ENCODE data around the gene PIK3C2G. TPM values are rescaled to one million over a fixed set of nuclear protein-coding genes. Genes with fewer than 3 reads are reported as not detected.

Gene PIK3C2G
- polyA plus RNA-seq, 2 of the 4 experiments (the other 2 are of a cell fraction), result 0.01 TPM; not detected in 1

DNA sequence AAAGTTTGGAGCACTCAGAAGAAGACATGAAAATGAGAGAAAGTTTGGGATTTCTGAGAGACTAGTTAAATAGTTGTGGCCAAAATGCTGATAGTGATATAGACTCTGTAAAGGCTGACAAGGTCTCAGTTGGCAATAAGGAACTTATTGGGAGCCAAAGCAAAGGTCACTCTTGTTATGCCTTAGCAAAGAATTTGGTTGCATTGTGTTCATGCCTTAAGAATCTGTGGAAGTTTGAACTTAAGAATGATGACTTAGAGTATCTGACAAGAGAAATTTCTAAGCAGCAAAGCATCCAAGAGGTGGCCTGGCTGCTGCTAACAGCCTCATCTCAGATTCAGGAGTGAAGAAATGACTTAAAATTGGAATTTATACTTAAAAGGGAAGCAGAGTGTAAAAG, 113.8 kb downstream of the PIK3C2G start:
- FAIRE-seq (no peak), DNase-seq (ENCODE audit: low read depth in 1 of 2, low spot score in 1 of 2) (no peak), ATAC-seq (no peak)
- ChIA-PET CTCF (no interaction called here), POLR2A (no interaction called here)
- Histone ChIP-seq H3K27ac (no peak overlapping the region), H3K4me3 (no peak overlapping the region), H3K4me1 (no peaks in the 10 kb centered on the region), H3K4me2 (no peak overlapping the region), H3K9me3 (0 out of 3 replicates have a peak, but pooled peaks cover 5% of the 10 kb centered on the region)
- TF ChIP-seq RNF2 (IDR thresholded peaks at IDR 0.05; ENCODE audit: borderline replicate concordance, low read depth) (no peak), BCL3 (IDR thresholded peaks at IDR 0.05) (no peak), MAFK (IDR thresholded peaks at IDR 0.05; ENCODE audit: partially characterized antibody) (no peak), GATA3 (IDR thresholded peaks at IDR 0.05; ENCODE audit: borderline replicate concordance) (no peak), HEYL (CRISPR knock-in tag; IDR thresholded peaks at IDR 0.05) (no peak), FOSB (CRISPR knock-in tag; IDR thresholded peaks at IDR 0.05) (no peak), POLR2A (IDR thresholded peaks at IDR 0.05; ENCODE audit: low read length) (no peak), RAD21 (conservative IDR thresholded peaks at IDR 0.05 in 1 of 2, IDR thresholded peaks at IDR 0.05 in 1 of 2) (no peak), FOXS1 (CRISPR knock-in tag; IDR thresholded peaks at IDR 0.05) (no peak), CEBPB (IDR thresholded peaks at IDR 0.05) (no peak), RFX5 (IDR thresholded peaks at IDR 0.05) (no peak), RARB (CRISPR knock-in tag; IDR thresholded peaks at IDR 0.05) (no peak)
- TF ChIP-seq, protein P1, sequence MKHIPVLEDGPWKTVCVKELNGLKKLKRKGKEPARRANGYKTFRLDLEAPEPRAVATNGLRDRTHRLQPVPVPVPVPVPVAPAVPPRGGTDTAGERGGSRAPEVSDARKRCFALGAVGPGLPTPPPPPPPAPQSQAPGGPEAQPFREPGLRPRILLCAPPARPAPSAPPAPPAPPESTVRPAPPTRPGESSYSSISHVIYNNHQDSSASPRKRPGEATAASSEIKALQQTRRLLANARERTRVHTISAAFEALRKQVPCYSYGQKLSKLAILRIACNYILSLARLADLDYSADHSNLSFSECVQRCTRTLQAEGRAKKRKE (CRISPR knock-in tag; IDR thresholded peaks at IDR 0.05; ENCODE audit: low read depth), result no peak
- TF ChIP-seq, protein P2, sequence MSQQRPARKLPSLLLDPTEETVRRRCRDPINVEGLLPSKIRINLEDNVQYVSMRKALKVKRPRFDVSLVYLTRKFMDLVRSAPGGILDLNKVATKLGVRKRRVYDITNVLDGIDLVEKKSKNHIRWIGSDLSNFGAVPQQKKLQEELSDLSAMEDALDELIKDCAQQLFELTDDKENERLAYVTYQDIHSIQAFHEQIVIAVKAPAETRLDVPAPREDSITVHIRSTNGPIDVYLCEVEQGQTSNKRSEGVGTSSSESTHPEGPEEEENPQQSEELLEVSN (IDR thresholded peaks at IDR 0.05; ENCODE audit: borderline replicate concordance, low read depth), result no peak

DNA sequence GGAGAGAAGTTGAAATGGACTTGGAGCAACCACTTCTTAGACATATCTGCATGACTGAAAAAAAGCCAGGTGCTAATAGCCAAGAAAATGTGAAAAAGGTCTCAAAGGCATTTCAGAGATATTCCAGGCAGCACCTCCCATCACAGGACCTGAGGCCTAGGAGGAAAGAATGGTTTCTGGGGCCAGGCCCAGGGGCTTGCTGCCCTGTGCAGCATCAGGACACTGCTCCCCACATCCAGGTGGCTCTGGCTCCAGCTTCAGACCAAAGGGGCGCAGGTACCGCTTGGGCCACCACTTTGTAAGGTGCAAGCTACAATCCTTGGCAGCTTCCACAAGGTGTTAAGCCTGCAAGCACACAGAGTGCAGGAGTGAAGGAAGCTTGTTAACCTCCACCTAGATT, 114.3 kb downstream of the PIK3C2G start:
- ChIA-PET CTCF (no interaction called here), POLR2A (no interaction called here)
- no peak overlapping the region for H3K27ac ChIP-seq
- TF ChIP-seq, protein P3, sequence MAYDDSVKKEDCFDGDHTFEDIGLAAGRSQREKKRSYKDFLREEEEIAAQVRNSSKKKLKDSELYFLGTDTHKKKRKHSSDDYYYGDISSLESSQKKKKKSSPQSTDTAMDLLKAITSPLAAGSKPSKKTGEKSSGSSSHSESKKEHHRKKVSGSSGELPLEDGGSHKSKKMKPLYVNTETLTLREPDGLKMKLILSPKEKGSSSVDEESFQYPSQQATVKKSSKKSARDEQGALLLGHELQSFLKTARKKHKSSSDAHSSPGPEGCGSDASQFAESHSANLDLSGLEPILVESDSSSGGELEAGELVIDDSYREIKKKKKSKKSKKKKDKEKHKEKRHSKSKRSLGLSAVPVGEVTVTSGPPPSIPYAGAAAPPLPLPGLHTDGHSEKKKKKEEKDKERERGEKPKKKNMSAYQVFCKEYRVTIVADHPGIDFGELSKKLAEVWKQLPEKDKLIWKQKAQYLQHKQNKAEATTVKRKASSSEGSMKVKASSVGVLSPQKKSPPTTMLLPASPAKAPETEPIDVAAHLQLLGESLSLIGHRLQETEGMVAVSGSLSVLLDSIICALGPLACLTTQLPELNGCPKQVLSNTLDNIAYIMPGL (CRISPR knock-in tag; IDR thresholded peaks at IDR 0.05; ENCODE audit: borderline replicate concordance), result no peak
- no peak for TF ChIP-seq RFX5 (IDR thresholded peaks at IDR 0.05)
- TF ChIP-seq HEYL (CRISPR knock-in tag; IDR thresholded peaks at IDR 0.05), result no peak
- TF ChIP-seq RAD21 (conservative IDR thresholded peaks at IDR 0.05 in 1 of 2, IDR thresholded peaks at IDR 0.05 in 1 of 2), result no peak
- TF ChIP-seq, protein P4, sequence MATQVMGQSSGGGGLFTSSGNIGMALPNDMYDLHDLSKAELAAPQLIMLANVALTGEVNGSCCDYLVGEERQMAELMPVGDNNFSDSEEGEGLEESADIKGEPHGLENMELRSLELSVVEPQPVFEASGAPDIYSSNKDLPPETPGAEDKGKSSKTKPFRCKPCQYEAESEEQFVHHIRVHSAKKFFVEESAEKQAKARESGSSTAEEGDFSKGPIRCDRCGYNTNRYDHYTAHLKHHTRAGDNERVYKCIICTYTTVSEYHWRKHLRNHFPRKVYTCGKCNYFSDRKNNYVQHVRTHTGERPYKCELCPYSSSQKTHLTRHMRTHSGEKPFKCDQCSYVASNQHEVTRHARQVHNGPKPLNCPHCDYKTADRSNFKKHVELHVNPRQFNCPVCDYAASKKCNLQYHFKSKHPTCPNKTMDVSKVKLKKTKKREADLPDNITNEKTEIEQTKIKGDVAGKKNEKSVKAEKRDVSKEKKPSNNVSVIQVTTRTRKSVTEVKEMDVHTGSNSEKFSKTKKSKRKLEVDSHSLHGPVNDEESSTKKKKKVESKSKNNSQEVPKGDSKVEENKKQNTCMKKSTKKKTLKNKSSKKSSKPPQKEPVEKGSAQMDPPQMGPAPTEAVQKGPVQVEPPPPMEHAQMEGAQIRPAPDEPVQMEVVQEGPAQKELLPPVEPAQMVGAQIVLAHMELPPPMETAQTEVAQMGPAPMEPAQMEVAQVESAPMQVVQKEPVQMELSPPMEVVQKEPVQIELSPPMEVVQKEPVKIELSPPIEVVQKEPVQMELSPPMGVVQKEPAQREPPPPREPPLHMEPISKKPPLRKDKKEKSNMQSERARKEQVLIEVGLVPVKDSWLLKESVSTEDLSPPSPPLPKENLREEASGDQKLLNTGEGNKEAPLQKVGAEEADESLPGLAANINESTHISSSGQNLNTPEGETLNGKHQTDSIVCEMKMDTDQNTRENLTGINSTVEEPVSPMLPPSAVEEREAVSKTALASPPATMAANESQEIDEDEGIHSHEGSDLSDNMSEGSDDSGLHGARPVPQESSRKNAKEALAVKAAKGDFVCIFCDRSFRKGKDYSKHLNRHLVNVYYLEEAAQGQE (IDR thresholded peaks at IDR 0.05), result no peak
- TF ChIP-seq NFE2L2 (conservative IDR thresholded peaks at IDR 0.05; ENCODE audit: low read length), result no peak
- no peak for TF ChIP-seq HDAC2 (IDR thresholded peaks at IDR 0.05)
- no peak for TF ChIP-seq ZNF302 (CRISPR knock-in tag; IDR thresholded peaks at IDR 0.05)
- no peak for TF ChIP-seq HOXB5 (CRISPR knock-in tag; IDR thresholded peaks at IDR 0.05)
- TF ChIP-seq, protein P5, sequence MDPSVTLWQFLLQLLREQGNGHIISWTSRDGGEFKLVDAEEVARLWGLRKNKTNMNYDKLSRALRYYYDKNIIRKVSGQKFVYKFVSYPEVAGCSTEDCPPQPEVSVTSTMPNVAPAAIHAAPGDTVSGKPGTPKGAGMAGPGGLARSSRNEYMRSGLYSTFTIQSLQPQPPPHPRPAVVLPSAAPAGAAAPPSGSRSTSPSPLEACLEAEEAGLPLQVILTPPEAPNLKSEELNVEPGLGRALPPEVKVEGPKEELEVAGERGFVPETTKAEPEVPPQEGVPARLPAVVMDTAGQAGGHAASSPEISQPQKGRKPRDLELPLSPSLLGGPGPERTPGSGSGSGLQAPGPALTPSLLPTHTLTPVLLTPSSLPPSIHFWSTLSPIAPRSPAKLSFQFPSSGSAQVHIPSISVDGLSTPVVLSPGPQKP (IDR thresholded peaks at IDR 0.05; ENCODE audit: low read depth, low read length), result no peak
- no peak for TF ChIP-seq ESRRA (IDR thresholded peaks at IDR 0.05; ENCODE audit: borderline replicate concordance, low read length)
- no peak for TF ChIP-seq JUN (IDR thresholded peaks at IDR 0.05)
- TF ChIP-seq GATA3 (IDR thresholded peaks at IDR 0.05; ENCODE audit: borderline replicate concordance), result no peak
- no peak for TF ChIP-seq NR3C1 (IDR thresholded peaks at IDR 0.05)
- no peak for TF ChIP-seq MAX (IDR thresholded peaks at IDR 0.05)
- TF ChIP-seq HOXA7 (CRISPR knock-in tag; IDR thresholded peaks at IDR 0.05), result no peak
- no peak for TF ChIP-seq CBX8 (IDR thresholded peaks at IDR 0.05)
- TF ChIP-seq, protein P6, sequence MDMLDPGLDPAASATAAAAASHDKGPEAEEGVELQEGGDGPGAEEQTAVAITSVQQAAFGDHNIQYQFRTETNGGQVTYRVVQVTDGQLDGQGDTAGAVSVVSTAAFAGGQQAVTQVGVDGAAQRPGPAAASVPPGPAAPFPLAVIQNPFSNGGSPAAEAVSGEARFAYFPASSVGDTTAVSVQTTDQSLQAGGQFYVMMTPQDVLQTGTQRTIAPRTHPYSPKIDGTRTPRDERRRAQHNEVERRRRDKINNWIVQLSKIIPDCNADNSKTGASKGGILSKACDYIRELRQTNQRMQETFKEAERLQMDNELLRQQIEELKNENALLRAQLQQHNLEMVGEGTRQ (IDR thresholded peaks at IDR 0.05), result no peak
- TF ChIP-seq MAZ (IDR thresholded peaks at IDR 0.05; ENCODE audit: borderline replicate concordance, low read depth, low read length), result no peak
- FAIRE-seq, result no peak
- H3K4me2 ChIP-seq, result no peak overlapping the region
- DNase-seq (ENCODE audit: low read depth in 1 of 2, low spot score in 1 of 2), result no peak
- no peak overlapping the region for H3K4me3 ChIP-seq
- no peak for ATAC-seq
- H3K9me3 ChIP-seq, result 0 out of 3 replicates have a peak, but pooled peaks cover 5% of the 10 kb centered on the region
- no peaks in the 10 kb centered on the region for H3K4me1 ChIP-seq
- 33% methylated on average over 2 of the region's 2 CpGs for WGBS (ENCODE audit: missing lambda C conversion rate)
